Measurements from ENCODE around the gene ATP10B.

ATP10B gene

DNA sequence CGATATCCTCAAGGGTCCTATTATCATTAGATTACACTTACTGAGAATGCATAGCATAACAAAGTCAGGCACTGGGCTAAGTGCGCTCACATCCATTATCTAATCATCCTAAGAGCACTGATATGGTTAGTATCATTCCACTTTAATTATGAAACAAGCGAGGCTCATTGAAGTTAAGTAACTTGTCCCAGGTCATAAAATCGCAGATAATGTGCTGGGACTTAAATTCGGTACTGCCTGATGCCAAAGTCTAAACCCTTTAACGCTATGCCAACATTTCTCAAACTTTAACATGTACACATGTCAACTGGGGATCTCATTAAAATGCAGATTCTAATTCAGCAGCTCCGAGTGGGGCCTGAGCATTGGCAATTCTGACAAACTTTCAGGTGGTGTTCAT, 225.7 kb downstream of the ATP10B start:
- DNase-seq = no peak

DNA sequence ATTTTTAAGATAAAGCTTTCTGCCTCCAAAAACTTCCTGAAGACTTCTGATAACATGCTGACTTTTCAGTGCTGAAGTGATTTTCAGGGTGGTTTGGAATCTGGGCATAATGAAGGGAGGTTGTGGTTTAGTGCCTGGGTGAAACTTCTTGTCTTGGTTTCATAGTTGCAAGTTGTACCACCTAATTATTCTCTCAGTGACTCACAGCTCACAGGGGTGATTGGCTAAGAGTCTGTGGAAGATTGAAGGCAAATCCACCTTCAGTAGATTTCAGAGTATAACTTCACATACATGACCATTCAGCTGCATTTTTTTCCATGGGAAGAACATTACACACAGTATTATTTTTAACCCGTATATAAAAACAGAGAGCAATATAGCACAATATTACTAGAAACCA, 230.5 kb downstream of the ATP10B start:
- DNase-seq = no peak

DNA sequence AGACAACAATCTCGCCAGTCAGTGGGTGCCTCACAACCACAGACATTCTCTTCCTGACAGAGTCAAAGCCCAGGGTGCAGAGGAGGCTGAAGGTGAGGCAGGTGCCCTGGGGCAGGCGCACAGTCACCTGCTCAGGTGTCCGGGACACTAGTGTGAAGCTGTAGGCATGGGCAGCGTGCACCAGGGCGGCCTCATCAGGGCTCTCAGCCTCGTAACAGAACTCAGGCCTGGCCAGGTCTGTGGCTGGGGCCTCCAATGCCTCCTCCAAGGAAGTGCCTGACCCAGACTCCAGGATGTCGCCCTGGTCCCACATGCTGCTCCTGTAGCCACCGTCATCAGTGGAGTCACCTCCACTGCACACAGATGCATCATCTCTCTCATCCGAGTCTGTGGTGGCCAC, 231.6 kb downstream of the ATP10B start:
- DNase-seq = no peak

- DNase-seq = no peak
Observed at GRCh38 chr5:160619381-160619780, 232.6 kb downstream of the ATP10B start.

DNA sequence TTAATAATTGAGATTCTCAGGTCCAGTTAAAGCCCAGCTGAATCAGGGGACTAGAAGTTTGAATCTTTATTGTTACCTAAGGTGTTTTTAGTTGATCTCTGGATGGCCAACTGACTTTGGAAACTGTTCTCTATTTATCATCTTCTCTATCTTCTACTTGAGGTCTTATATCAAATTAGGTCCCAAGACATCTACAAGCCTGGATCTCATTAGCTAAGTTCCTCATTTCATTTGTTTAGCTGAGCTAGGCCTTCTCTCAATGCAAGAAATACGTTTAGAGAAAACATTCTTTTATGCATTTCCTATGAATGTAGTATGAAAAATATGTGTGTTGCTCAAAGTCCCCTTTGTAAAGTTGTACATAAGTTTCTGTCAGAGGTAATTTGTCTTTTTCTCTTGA, 233.7 kb downstream of the ATP10B start:
- no peak for DNase-seq

GRCh38 chr5:160616712-160617497, 235.1 kb downstream of the ATP10B start:
- no peak for DNase-seq

DNA sequence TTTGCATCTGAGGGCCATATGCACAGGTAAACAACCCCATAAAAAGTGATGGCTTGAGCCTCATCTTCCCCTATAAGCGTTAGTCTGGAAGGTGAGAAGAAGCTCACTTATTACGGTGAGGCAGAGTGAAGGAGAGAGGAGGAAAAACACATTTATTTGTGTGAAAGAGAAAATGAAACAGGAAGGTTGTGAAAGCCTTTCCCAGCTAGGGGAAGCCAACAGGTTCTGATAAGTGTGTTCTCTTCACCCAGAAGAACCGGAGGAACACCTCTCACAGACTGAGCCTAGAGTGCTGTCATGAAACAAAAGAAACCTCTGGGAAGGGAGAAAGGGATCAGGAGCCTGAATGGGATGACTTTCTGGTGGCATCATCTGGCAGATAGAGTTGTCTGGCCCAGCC, 237.9 kb downstream of the ATP10B start:
- no peak for DNase-seq

DNA sequence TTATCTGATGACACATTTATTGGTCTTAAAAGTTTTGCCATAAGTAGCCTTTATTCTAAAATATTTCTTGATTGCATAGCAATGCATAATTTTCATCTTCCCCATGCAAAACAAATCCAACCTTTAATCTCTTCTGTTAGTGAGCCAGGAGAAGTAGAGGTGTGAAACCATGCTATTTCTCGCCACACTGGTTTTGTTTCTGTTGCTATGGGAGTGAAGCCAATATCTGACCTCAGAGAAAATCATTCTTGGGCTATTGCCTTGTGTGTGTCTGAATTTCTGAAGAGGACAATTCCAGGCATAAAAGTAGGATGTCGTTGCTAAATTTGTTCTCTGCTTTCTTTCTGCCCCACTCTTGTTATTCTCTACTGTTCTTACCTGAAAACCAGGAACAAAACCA, 246.7 kb downstream of the ATP10B start:
- no peak for DNase-seq

DNA sequence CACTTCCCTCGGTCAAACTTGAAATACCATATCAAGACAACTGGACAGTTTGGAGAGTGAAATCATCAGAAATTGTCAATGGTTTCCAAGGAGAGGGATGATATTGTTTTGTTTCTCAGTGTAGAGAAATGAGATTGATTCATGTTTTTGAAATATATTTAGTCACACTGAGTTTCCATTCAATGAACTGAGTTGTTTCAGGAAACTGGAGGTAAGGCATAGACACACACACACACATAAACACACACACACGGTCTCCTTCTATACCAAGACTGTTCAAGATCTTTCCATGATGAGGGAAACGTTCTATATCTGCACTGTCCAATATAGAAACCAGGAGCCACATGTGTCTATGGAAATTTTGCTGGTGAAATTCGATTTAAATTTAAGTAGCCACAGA, 247.5 kb downstream of the ATP10B start:
- DNase-seq = no peak

DNA sequence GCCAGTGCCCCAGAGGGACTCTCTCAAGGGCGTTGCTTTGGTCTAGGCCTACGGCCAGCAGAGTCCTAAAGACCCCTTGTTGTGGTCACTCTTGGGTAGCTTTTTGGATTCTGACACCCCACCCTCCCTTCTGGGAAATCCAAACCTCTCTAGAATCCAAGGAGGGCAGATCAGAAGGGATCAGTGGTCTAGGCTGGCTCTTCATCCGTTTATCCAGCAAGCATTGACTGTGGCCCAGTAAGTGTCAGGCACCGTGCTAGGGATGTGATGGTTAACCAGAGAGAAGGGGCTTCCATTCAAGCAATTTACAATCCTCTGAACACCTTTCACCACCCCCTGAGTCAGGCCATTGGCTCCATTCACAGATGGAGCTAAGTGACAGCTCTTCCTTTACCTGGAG, 249.3 kb downstream of the ATP10B start:
- DNase-seq = no peak

DNA sequence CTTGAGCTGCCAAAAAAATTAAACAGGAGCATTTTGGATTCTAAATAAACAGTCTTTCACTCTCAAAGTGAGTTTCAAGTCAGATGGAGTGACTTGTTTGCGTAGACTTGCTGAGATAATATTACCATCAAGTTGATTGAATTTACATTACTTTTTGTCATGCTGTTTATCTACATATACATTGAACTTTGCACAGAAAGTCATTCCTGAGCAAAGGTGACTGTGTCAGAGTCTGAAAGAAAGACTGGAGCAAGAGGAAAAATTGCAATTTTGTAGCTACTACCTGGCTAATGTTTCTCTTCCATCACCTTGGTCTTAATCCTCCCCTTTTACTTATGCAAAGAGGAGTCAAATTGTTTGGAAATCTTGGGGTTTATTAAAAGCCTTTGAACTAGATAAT, 251.0 kb downstream of the ATP10B start:
- no peak for DNase-seq

- no peak for DNase-seq
Observed at GRCh38 chr5:160573318-160573717, 278.7 kb downstream of the ATP10B start.

DNA sequence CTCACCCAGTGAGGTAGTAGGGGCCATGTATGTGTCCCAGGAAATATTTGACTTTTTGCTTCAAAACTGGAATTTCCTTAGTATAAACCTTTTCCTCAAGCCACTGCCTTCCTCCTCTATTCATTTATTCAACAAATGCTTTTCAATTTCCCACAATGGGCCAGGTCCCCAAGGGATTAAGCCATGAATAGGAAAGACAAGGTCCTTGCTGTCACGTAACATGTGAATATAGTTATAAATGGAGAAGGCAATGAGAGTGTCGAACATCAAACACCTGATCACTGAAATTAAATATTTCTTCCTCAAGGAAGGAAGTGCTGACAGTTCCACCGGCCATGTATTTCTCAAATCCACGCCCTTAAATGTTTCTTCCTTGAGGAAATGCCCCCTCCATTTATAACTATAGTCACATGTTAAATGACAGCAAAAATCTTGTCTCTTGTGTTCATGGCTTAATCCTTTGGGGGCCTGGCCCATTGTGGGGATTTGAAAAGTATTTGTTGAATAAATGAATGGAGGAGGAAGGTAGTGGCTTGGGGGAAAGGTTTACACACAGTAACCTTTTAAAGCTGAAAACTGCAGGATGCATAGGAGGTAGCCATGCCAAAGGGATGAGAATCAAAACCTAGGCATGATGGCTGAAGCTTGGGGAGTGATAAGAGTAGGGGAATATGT, 284.8 kb downstream of the ATP10B start:
- no peak for DNase-seq

DNA sequence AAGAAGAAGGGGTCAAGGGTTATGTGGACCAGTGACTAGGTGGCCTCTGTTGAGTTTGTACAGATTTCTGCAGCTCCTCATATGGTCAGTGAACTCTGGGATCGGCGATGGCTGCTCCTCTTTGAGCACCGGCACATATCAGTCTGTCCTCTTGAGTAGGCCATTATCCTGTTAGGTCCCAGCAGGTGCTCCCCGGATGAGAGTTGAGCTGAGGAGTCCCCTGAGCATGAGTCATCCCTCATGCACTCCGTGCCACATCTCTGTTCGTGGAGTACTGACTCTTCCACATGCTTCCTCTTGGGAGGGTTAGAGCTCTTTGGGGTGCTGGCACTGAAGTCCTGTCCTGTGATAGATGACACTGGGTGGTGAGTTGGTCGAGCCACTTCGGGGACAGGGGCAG, 286.6 kb downstream of the ATP10B start:
- DNase-seq = no peak

DNA sequence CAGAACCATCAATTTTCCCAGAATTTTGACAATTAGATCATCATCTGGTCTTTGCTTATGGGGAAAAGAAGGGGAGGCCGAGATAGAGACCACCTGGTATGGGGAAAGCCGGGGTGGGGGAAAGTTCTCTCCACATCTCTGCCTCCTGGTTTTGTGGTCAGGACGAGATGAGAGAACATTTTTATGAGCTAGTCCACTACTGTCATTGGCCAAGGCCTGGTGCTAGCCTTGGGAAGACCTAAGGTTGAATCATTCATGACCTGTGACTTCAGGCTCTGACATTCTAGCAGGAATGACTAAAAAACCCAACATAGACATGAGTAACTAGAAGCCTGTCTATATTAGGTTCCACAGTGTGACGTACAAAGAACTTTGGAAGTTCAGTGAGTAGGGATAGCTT, 295.2 kb downstream of the ATP10B start:
- no peak for DNase-seq

- DNase-seq = peak; percentile 9
Observed at GRCh38 chr5:160555971-160556631, 295.9 kb downstream of the ATP10B start.

DNA sequence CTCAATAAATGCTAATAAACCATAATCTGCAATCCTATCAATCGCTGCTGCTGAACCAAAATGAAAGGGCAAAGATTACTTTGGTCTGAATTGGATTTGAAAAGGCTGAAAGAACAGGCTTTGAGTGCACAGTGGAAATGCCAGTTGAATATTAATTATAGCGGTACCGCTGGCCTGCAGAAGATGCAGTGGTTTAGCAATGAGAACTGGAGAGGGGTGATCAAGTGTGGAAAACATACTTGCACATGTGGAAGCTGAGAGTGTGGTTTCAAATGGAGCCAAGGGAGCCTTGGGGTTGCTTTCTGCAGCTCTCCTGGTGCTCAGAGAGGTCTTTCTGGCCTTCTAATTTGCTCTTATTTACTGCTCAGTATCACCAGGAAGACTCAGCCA, 296.4 kb downstream of the ATP10B start:
- DNase-seq = no peak

- no peak for DNase-seq
Observed at GRCh38 chr5:160550075-160550474, 301.9 kb downstream of the ATP10B start.

GRCh38 chr5:160548949-160549645, 302.9 kb downstream of the ATP10B start:
- DNase-seq = no peak

GRCh38 chr5:160547872-160548271, 304.1 kb downstream of the ATP10B start:
- DNase-seq = no peak

- DNase-seq = no peak
Observed at GRCh38 chr5:160547061-160547460, 304.9 kb downstream of the ATP10B start.

DNA sequence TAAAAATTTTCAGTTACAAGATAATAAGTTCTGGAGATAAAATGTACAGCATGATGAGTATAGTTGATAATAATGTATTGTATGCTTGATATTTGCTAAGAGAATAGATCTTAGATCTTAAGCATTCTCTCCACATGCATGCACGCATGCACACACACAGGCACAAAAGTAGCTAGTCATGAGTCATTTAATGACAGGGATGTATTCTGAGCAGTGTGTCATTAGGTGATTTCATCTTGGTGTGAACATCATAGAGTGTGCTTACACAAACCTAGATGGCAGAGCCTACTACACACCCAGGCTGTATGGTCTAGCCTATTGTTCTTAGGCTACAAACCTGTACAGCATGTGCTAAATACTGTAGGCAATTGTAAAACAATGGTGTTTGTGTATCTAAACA, 306.2 kb downstream of the ATP10B start:
- DNase-seq = no peak

DNA sequence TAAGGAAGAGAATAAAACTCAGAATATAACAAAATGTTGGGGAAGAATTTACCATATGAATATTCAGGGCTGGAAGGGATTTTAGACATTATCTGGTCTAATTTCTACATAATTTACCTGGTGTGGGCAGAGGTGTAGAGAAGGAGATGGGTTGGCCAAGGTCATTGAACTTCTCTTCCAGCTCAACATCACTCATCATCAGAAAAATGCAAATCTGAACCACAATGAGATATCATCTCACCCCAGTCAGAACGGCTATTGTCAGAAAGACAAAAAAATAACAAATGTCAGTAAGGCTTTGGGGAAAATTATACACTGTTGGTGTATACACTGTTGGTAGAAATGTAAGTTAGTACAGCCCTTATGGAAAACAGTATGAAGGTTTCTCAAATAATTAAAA, 308.6 kb downstream of the ATP10B start:
- no peak for DNase-seq

DNA sequence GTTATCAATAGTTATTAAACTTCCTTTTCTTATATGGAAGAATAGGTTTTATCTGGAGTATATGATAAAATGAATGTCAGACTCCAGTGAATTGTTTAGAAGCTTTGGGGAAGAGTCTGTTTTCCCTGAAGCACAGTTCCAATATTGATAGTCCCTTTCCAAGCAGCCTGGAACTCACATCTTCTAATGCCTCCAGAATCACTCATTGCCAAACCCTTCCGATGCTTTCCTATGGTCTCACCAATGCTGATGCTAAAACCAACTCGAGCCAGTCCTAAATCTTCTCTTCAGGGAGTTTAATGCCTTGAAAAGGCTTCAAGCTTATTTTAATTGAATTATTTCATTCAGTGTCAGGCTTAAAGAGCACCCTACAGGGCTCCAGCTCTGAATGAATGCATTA, 309.2 kb downstream of the ATP10B start:
- no peak for DNase-seq
